ENCODE measurements around the gene IGFBPL1.

IGFBPL1 gene

GRCh38 chr9:38363589-38363925 lies 60.7 kb downstream of the IGFBPL1 start:
- no peak overlapping the region for H3K4me3 ChIP-seq (ENCODE audit: low read depth, low read length)
- TF ChIP-seq CTCF (IDR thresholded peaks at IDR 0.05; ENCODE audit: low read depth, low read length), result no peak

DNA sequence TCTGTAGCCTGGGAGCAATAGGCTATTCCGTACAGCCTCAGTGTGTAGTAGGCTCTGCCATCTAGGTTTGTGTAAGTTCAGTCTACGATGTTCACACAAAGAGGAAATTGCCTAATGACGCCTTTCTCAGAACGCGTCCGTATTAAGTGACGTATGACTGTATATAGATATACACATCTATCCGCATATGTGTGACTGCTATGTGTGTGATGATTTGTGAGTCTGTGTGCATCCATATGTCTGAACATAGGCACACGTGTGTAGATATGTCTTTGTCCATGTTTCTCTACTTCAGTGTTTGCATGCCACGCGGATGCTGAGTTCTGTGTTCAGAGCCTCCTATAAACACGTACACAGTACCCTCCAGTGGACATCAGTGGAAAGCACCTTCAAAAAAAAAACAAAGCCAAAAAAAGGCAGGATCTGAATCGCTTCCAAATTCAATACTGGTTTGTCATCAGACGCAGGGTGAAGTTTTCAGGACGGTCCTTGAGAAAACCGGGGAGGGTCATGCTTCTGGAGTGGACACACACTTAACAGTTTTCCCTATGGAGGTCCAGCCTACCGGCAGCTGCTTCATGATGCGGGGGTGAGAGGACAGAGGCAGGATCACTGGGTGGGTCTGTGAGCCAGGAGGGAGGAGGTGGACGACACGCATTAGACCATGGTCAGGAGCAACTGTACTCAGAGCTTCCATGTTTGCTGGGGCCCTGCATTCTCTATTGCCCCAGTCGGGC lies 61.2 kb downstream of the IGFBPL1 start:
- H3K4me3 ChIP-seq (ENCODE audit: low read depth, low read length), result peak overlapping the region; percentile 30; the same call in 1 of the 2 replicates
- TF ChIP-seq CTCF (IDR thresholded peaks at IDR 0.05; ENCODE audit: low read depth, low read length), result peak; percentile 54

- TF ChIP-seq CTCF (IDR thresholded peaks at IDR 0.05; ENCODE audit: low read depth, low read length), result no peak
- no peak overlapping the region for H3K4me3 ChIP-seq (ENCODE audit: low read depth, low read length)
These were observed 62.8 kb downstream of the IGFBPL1 start for GRCh38 chr9:38361473-38361850.

- TF ChIP-seq CTCF (IDR thresholded peaks at IDR 0.05; ENCODE audit: low read depth, low read length), result no peak
- no peak overlapping the region for H3K4me3 ChIP-seq (ENCODE audit: low read depth, low read length)
These were observed 63.3 kb downstream of the IGFBPL1 start for GRCh38 chr9:38360839-38361472.

- no peak overlapping the region for H3K4me3 ChIP-seq (ENCODE audit: low read depth, low read length)
- TF ChIP-seq CTCF (IDR thresholded peaks at IDR 0.05; ENCODE audit: low read depth, low read length), result no peak
These were observed 64.4 kb downstream of the IGFBPL1 start for GRCh38 chr9:38359689-38360385.

DNA sequence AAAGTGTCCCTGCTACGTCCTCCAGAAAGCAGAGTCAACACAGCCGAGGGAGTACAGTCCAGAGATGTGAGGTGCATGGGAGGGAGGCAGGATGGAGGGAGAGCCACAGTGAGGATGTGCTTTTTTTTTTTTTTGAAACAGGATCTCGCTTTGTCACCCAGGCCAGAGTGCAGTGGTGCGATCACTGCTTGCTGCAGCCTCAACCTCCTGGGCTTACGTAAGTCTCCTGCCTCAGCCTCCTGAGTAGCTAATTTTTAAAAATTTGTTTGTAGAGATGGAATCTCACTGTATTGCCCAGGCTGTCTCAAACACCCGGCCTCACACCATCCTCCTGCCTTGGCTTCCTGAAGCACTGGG lies 65.0 kb downstream of the IGFBPL1 start:
- no peak for TF ChIP-seq CTCF (IDR thresholded peaks at IDR 0.05; ENCODE audit: low read depth, low read length)

More for the DNA sequence above, 65.0 kb downstream of the IGFBPL1 start:
- H3K4me3 ChIP-seq (ENCODE audit: low read depth, low read length), result no peak overlapping the region

Data from WI38 (cell line).